Activated CD4-positive, CD25-positive, alpha-beta regulatory T cell (primary cell): ENCODE data around the gene AGXT.
A peak's percentile ranks its signal among the peaks of the same experiment; 100 is the strongest.

Experiments used
- DNase-seq, 4 experiments: peaks; one replicate each; lab custom pipeline; 2025; lab: John Stamatoyannopoulos, UW

Gene AGXT

GRCh38 chr2:240868286-240869108, at the start of gene AGXT:
Gene AGXT (plus strand): TSS chr2:240868824. CDS start chr2:240868866, 42 bp downstream.
- DNase-seq: no peak

- no peak for DNase-seq
Measured at GRCh38 chr2:240819126-240819857, 49.3 kb upstream of the AGXT start.

- DNase-seq: no peak
Measured at GRCh38 chr2:240819858-240820606, 48.6 kb upstream of the AGXT start, which contains the start of gene KIF1A. Gene KIF1A (minus strand): TSS chr2:240820219. CDS start chr2:240797752, 22,467 bp downstream.

GRCh38 chr2:240820607-240821428, 47.8 kb upstream of the AGXT start:
- DNase-seq: no peak

- DNase-seq: no peak
Measured at GRCh38 chr2:240821429-240821778, 47.2 kb upstream of the AGXT start.

GRCh38 chr2:240822280-240822847, 46.3 kb upstream of the AGXT start:
- DNase-seq: no peak

- DNase-seq: no peak
Measured at GRCh38 chr2:240823449-240824336, 44.9 kb upstream of the AGXT start.

- no peak for DNase-seq
Measured at GRCh38 chr2:240825476-240825875, 43.1 kb upstream of the AGXT start.

- no peak for DNase-seq
Measured at GRCh38 chr2:240831594-240832204, 36.9 kb upstream of the AGXT start.

- DNase-seq: peak; percentile 80 to 97 (median 92)
Measured at GRCh38 chr2:240832205-240832727, 36.4 kb upstream of the AGXT start.

GRCh38 chr2:240832921-240833494, 35.6 kb upstream of the AGXT start:
- DNase-seq: no peak

GRCh38 chr2:240833724-240834285, 34.8 kb upstream of the AGXT start:
- no peak for DNase-seq

GRCh38 chr2:240834377-240834975, 34.1 kb upstream of the AGXT start:
- DNase-seq: no peak

GRCh38 chr2:240835528-240835927, 33.1 kb upstream of the AGXT start:
- no peak for DNase-seq

- no peak for DNase-seq
Measured at GRCh38 chr2:240836781-240837467, 31.7 kb upstream of the AGXT start.

- DNase-seq: no peak
Measured at GRCh38 chr2:240837621-240838020, 31.0 kb upstream of the AGXT start.
